Caco-2 (cell line): Measurements from ENCODE around the gene PCDHB9. TPM values are rescaled to one million over a fixed set of nuclear protein-coding genes. Genes with fewer than 3 reads are reported as not detected.
"Not testable (repeated sequence)": the region's sequence is repeated elsewhere in the genome, so short reads cannot be mapped to it uniquely, and the experiment has no call there.

Experiments
- Bru-seq: library from RNA; stranded (reverse); fragments of 400-500 nt; gene quantifications from one replicate; lab custom pipeline; 2021; lab: Mats Ljungman, UMichigan
- BruChase-seq, 2 experiments: library from RNA; stranded (reverse); fragments of 400-500 nt; gene quantifications; one replicate each; lab custom pipeline; 2021; lab: Mats Ljungman, UMichigan
- BruUV-seq: library from RNA; stranded (reverse); fragments of 400-500 nt; replicated peaks from 2 replicates; lab custom pipeline; 2021; lab: Mats Ljungman, UMichigan
- CTCF ChIA-PET: fragments of 300-600 bp; sonication (Branson Sonifier 250); formaldehyde crosslinking; loops from one replicate; lab custom pipeline; 2022; ENCODE audit warnings: antibody characterized with exemption; lab: Charles Lee
- POLR2A ChIA-PET: fragments of 300-600 bp; sonication (Branson Sonifier 250); formaldehyde crosslinking; loops from one replicate; lab custom pipeline; 2022; ENCODE audit warnings: antibody characterized with exemption; lab: Charles Lee
- DNase-seq, 2 experiments: peaks; one replicate each; pipeline versions ENCODE4 v3.0.0 to v3.0.0-alpha.2; 2020 to 2022
- H3K27me3 ChIP-seq: replicated peaks from 2 replicates; pipeline ENCODE4 v1.6.0; 2011; ENCODE audit warnings: low read length; ENCODE audit not compliant: control insufficient read depth, insufficient read depth
- H3K36me3 ChIP-seq: 2 replicates; pipeline ENCODE4 v1.5.1; 2011; ENCODE audit warnings: low read length; ENCODE audit not compliant: control insufficient read depth, insufficient read depth
- H3K4me1 ChIP-seq: fragments of 250-450 bp; sonication (Bioruptor Pico); 2 replicates; pipeline ENCODE4 v1.5.1; 2020; ENCODE audit warnings: mild to moderate bottlenecking
- H3K4me3 ChIP-seq: 2 replicates; pipeline ENCODE4 v1.5.1; 2011; ENCODE audit warnings: low read depth, mild to moderate bottlenecking, control low read depth, low read length
- H3K9me3 ChIP-seq: fragments of 250-450 bp; sonication (Bioruptor Pico); 2 replicates; pipeline ENCODE4 v1.5.1; 2020; ENCODE audit warnings: mild to moderate bottlenecking, moderate library complexity
- H3K27ac Mint-ChIP-seq: one replicate; pipeline ENCODE4 v1.8.0; 2022; ENCODE audit warnings: mixed read lengths; ENCODE audit not compliant: unreplicated experiment
- H3K27me3 Mint-ChIP-seq: one replicate; pipeline ENCODE4 v1.8.0; 2022; ENCODE audit warnings: mixed read lengths; ENCODE audit not compliant: insufficient read depth, unreplicated experiment
- H3K36me3 Mint-ChIP-seq: one replicate; pipeline ENCODE4 v1.8.0; 2022; ENCODE audit warnings: mild to moderate bottlenecking, mixed read lengths; ENCODE audit not compliant: insufficient read depth, unreplicated experiment
- H3K4me1 Mint-ChIP-seq: one replicate; pipeline ENCODE4 v1.8.0; 2022; ENCODE audit warnings: low read depth, mixed read lengths; ENCODE audit not compliant: unreplicated experiment
- H3K4me3 Mint-ChIP-seq: one replicate; pipeline ENCODE4 v1.8.0; 2022; ENCODE audit warnings: mild to moderate bottlenecking, moderate library complexity, mixed read lengths; ENCODE audit not compliant: unreplicated experiment
- H3K9me3 Mint-ChIP-seq: one replicate; pipeline ENCODE4 v1.8.0; 2022; ENCODE audit warnings: mixed read lengths; ENCODE audit not compliant: unreplicated experiment
- intact Hi-C: fragments of 100-400 bp; cut with micrococcal nuclease; formaldehyde crosslinking; loops from one replicate; pipeline ENCODE4 v1.10.0; 2022; ENCODE audit not compliant: unreplicated experiment
- long read RNA-seq: library from polyadenylated mRNA; stranded (forward); transcript quantifications from one replicate; pipeline ENCODE4 v2.0.0, GENCODE V29; 2022
- total RNA-seq: library from RNA; stranded (reverse); gene quantifications from 2 replicates; pipeline ENCODE4 v1.2.3, GENCODE V29; 2022
- TF ChIP-seq, protein P1 (sequence below), 2 experiments: fragments of 200-600 bp in 1 of 2; IDR thresholded peaks; 1 replicate in 1 of 2; 2 replicates in 1 of 2; pipeline versions ENCODE4 v1.5.1 to v1.8.0; 2011 to 2022; ENCODE audit warnings: antibody characterized with exemption in 1 of 2, control low read depth in 1 of 2, inconsistent platforms in 1 of 2, low read depth in 1 of 2, low read length in 1 of 2, mild to moderate bottlenecking in 1 of 2, moderate library complexity in 1 of 2; ENCODE audit not compliant: insufficient read depth in 1 of 2, severe bottlenecking in 1 of 2, unreplicated experiment in 1 of 2

The PCDHB9 gene
- total RNA-seq (not detected in 2 replicates), Bru-seq, nascent RNA (not detected), BruChase-seq, experiment 1, labeled RNA remaining after a 2-hour chase (percentile 18 among the genes with signal in this experiment), BruChase-seq, experiment 2, labeled RNA remaining after a 6-hour chase (percentile 9 among the genes with signal in this experiment)
- long read RNA-seq = 0 reads

GRCh38 chr5:141186897-141187512, at the start of gene PCDHB9:
Gene PCDHB9, plus strand, starts transcription at chr5:141187161. Its CDS starts 158 bp downstream, at chr5:141187319.
- no peak for DNase-seq
- Mint-ChIP-seq H3K4me1 (no peaks in the 10 kb centered on the region), H3K27me3 (no peaks in the 10 kb centered on the region), H3K4me3 (no peak within 1 kb of the TSS), H3K9me3 (peaks cover 43% of the 10 kb centered on the region), H3K36me3 (no peaks in the 10 kb centered on the region), H3K27ac (no peak within 1 kb of the TSS)
- CTCF ChIA-PET = no interaction called here
- Histone ChIP-seq H3K27me3 (no peaks in the 10 kb centered on the region), H3K4me3 (no peak within 1 kb of the TSS), H3K36me3 (no peaks in the 10 kb centered on the region), H3K9me3 (no peaks in the 10 kb centered on the region), H3K4me1 (no peaks in the 10 kb centered on the region)
- intact Hi-C loops = no loop called here
- BruUV-seq = no TSS peak
- TF ChIP-seq, protein P1, sequence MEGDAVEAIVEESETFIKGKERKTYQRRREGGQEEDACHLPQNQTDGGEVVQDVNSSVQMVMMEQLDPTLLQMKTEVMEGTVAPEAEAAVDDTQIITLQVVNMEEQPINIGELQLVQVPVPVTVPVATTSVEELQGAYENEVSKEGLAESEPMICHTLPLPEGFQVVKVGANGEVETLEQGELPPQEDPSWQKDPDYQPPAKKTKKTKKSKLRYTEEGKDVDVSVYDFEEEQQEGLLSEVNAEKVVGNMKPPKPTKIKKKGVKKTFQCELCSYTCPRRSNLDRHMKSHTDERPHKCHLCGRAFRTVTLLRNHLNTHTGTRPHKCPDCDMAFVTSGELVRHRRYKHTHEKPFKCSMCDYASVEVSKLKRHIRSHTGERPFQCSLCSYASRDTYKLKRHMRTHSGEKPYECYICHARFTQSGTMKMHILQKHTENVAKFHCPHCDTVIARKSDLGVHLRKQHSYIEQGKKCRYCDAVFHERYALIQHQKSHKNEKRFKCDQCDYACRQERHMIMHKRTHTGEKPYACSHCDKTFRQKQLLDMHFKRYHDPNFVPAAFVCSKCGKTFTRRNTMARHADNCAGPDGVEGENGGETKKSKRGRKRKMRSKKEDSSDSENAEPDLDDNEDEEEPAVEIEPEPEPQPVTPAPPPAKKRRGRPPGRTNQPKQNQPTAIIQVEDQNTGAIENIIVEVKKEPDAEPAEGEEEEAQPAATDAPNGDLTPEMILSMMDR (IDR thresholded peaks at IDR 0.05; ENCODE audit: insufficient read depth in 1 of 2, low read depth in 1 of 2, low read length in 1 of 2, severe bottlenecking in 1 of 2, unreplicated experiment in 1 of 2) = peak; percentile 22 to 28
- POLR2A ChIA-PET = no interaction called here

- H3K36me3 ChIP-seq, DNase-seq, H3K36me3 Mint-ChIP-seq, H3K4me3 Mint-ChIP-seq, H3K27ac Mint-ChIP-seq, H3K4me3 ChIP-seq, H3K9me3 ChIP-seq, H3K27me3 ChIP-seq, H3K4me1 Mint-ChIP-seq, BruUV-seq, H3K4me1 ChIP-seq, intact Hi-C loops, POLR2A ChIA-PET, H3K27me3 Mint-ChIP-seq, CTCF ChIA-PET: not testable (repeated sequence)
- peaks cover 28% of the 10 kb centered on the region for H3K9me3 Mint-ChIP-seq
Measured at GRCh38 chr5:141137346-141137745, 49.6 kb upstream of the PCDHB9 start.

DNA sequence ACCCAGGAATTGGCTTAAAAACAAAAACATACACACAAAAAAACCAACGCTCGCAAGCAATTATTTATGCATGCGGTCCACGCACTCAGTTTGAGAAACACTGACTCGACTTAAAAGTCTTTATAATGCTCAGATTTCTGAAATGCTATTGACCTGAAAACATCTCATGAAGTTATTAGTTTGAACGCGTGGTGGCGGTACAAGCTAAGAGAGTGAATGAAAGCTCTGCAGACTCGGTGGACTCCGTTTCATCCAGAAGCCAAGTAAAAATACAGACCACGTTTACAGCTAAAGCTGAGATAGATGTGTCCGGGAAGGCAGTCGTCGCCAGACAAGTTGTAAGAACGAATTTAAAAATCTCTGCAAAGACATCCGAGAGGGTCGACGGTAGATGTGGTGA, 37.1 kb upstream of the PCDHB9 start, which contains the start of gene PCDHB6:
TSS of gene PCDHB6 (plus strand) at position 246 of the 400 bp plus-strand sequence. CDS start 201 bp downstream, outside the sequence.
- H3K27me3 Mint-ChIP-seq = no peaks in the 10 kb centered on the region
- intact Hi-C loops = no loop called here
- BruUV-seq = no TSS peak

More for the DNA sequence above, 37.1 kb upstream of the PCDHB9 start, which contains the start of gene PCDHB6:
- POLR2A ChIA-PET = no interaction called here
- Histone ChIP-seq H3K4me1 (no peaks in the 10 kb centered on the region), H3K36me3 (no peaks in the 10 kb centered on the region), H3K9me3 (no peaks in the 10 kb centered on the region), H3K4me3 (no peak within 1 kb of the TSS), H3K27me3 (no peaks in the 10 kb centered on the region)
- Mint-ChIP-seq H3K36me3 (no peaks in the 10 kb centered on the region), H3K27ac (no peak within 1 kb of the TSS), H3K4me3 (no peak within 1 kb of the TSS), H3K4me1 (no peaks in the 10 kb centered on the region), H3K9me3 (peaks cover 44% of the 10 kb centered on the region)
- TF ChIP-seq, protein P1 (IDR thresholded peaks at IDR 0.05; ENCODE audit: insufficient read depth in 1 of 2, low read depth in 1 of 2, low read length in 1 of 2, severe bottlenecking in 1 of 2, unreplicated experiment in 1 of 2) = no peak
- no peak for DNase-seq
- CTCF ChIA-PET = no interaction called here
